A549 (cell line): Measurements from ENCODE around the gene PMM2. TPM values are rescaled to one million over a fixed set of nuclear protein-coding genes. Genes with fewer than 3 reads are reported as not detected.

ENCODE experiments used
- ATAC-seq, 2 experiments: fragments of 200-7000 bp in 1 of 2; fragments of >200 bp in 1 of 2; cut with Nextera tagmentation in 1 of 2; cut with Tn5 transposase in 1 of 2; 3 replicates each; pipeline versions ENCODE4 v1.8.0 to v1.9.1; 2018 to 2020; ENCODE audit warnings: mild to moderate bottlenecking in 1 of 2, moderate library complexity in 1 of 2
- CTCF ChIA-PET: fragments of 300-600 bp; sonication (Branson Sonifier 250); formaldehyde crosslinking; extraction: SDS; loops from one replicate; lab custom pipeline; 2021; ENCODE audit warnings: antibody characterized with exemption, inconsistent platforms; lab: Yijun Ruan, JAX
- POLR2A ChIA-PET: fragments of 350-600 bp; formaldehyde crosslinking; extraction: SDS; loops from one replicate; lab custom pipeline; 2021; ENCODE audit warnings: antibody characterized with exemption, inconsistent platforms; lab: Yijun Ruan, JAX
- DNase-seq, 2 experiments: peaks; one replicate each; pipeline versions ENCODE4 v3.0.0 to v3.0.0-alpha.2; 2011 to 2016; ENCODE audit warnings: low read depth in 1 of 2, low spot score in 1 of 2
- FAIRE-seq: peaks from 2 replicates; lab custom pipeline; 2011; peaks lifted over from hg19 to GRCh38; lab: Jason Lieb, UNC
- H3K27ac ChIP-seq, 2 experiments: fragments of >200 bp; sonication (Bioruptor Twin); formaldehyde crosslinking; 3 replicates each; pipeline ENCODE4 v1.5.1; 2016 to 2017
- H3K4me1 ChIP-seq: fragments of >200 bp; sonication (Bioruptor Twin); formaldehyde crosslinking; 3 replicates; pipeline ENCODE4 v1.6.1; 2016
- H3K4me2 ChIP-seq: fragments of >200 bp; sonication (Bioruptor Twin); formaldehyde crosslinking; 3 replicates; pipeline ENCODE4 v1.6.1; 2016
- H3K4me3 ChIP-seq: fragments of >200 bp; sonication (Bioruptor Twin); formaldehyde crosslinking; 3 replicates; pipeline ENCODE4 v1.5.1; 2016
- H3K9me3 ChIP-seq: fragments of >200 bp; sonication (Bioruptor Twin); formaldehyde crosslinking; 3 replicates; pipeline ENCODE4 v1.6.1; 2016
- BCL3 ChIP-seq: fragments of >200 bp; sonication (Bioruptor Twin); formaldehyde crosslinking; IDR thresholded peaks from 3 replicates; pipeline ENCODE4 v1.6.1; 2016
- CBX8 ChIP-seq: fragments of 200-600 bp; sonication (generic); IDR thresholded peaks from 2 replicates; pipeline ENCODE4 v1.6.1; 2016
- CEBPB ChIP-seq, 2 experiments: fragments of >200 bp in 1 of 2; sonication (Bioruptor Twin) in 1 of 2; formaldehyde crosslinking in 1 of 2; IDR thresholded peaks; 2 replicates each; pipeline ENCODE4 v1.6.1; 2012 to 2016
- CHD2 ChIP-seq: fragments of 150-350 bp; IDR thresholded peaks from 2 replicates; pipeline ENCODE4 v1.6.1; 2014; ENCODE audit warnings: low read length; ENCODE audit not compliant: partially characterized antibody
- CTCF ChIP-seq: fragments of >200 bp; sonication (Bioruptor Twin); formaldehyde crosslinking; IDR thresholded peaks from 3 replicates; pipeline ENCODE4 v1.5.1; 2016
- EHMT2 ChIP-seq: fragments of 200-600 bp; sonication (generic); IDR thresholded peaks from 2 replicates; pipeline ENCODE4 v1.6.1; 2016; ENCODE audit warnings: antibody characterized with exemption, low read depth, mild to moderate bottlenecking, moderate library complexity
- ELK1 ChIP-seq: fragments of 150-350 bp; IDR thresholded peaks from 2 replicates; pipeline ENCODE4 v1.6.1; 2014; ENCODE audit warnings: low read depth, mild to moderate bottlenecking, low read length
- FOSL2 ChIP-seq, 2 experiments: fragments of 450-650 bp in 1 of 2; fragments of >200 bp in 1 of 2; sonication (Bioruptor Twin) in 1 of 2; formaldehyde crosslinking; IDR thresholded peaks; 2 replicates each; pipeline versions ENCODE4 v1.5.0 to v1.6.1; 2016 to 2020; ENCODE audit warnings: mild to moderate bottlenecking in 1 of 2, moderate library complexity in 1 of 2
- HEYL ChIP-seq: fragments of 250-450 bp; sonication (Bioruptor Pico); IDR thresholded peaks from 2 replicates; pipeline ENCODE4 v1.8.0; 2021; ENCODE audit warnings: mild to moderate bottlenecking, moderate library complexity
- HOXB13 ChIP-seq: fragments of 250-450 bp; sonication (Bioruptor Pico); IDR thresholded peaks from 2 replicates; pipeline ENCODE4 v1.5.0; 2020; ENCODE audit warnings: low read depth, mild to moderate bottlenecking, moderate library complexity
- HOXB5 ChIP-seq: fragments of 250-450 bp; sonication (Bioruptor Pico); IDR thresholded peaks from 2 replicates; pipeline ENCODE4 v1.5.0; 2020; ENCODE audit warnings: mild to moderate bottlenecking, moderate library complexity
- JUN ChIP-seq, 2 experiments: fragments of >200 bp; sonication (Bioruptor Twin); formaldehyde crosslinking; IDR thresholded peaks; 2 replicates in 1 of 2; 3 replicates in 1 of 2; pipeline ENCODE4 v1.6.1; 2016 to 2017
- KDM1A ChIP-seq: fragments of 200-600 bp; sonication (generic); IDR thresholded peaks from 2 replicates; pipeline ENCODE4 v1.6.1; 2016; ENCODE audit warnings: low read depth, mild to moderate bottlenecking
- KDM5A ChIP-seq: fragments of 200-600 bp; sonication (generic); IDR thresholded peaks from 2 replicates; pipeline ENCODE4 v1.6.1; 2016; ENCODE audit warnings: antibody characterized with exemption, mild to moderate bottlenecking
- MAFK ChIP-seq: fragments of 450-650 bp; IDR thresholded peaks from 2 replicates; pipeline ENCODE4 v1.6.1; 2014; ENCODE audit not compliant: partially characterized antibody
- NR3C1 ChIP-seq: fragments of >200 bp; sonication (Bioruptor Twin); formaldehyde crosslinking; IDR thresholded peaks from 3 replicates; pipeline ENCODE4 v1.6.1; 2017
- PBX3 ChIP-seq: IDR thresholded peaks from 2 replicates; pipeline ENCODE4 v1.6.1; 2012
- RARB ChIP-seq: fragments of 250-450 bp; sonication (Bioruptor Pico); IDR thresholded peaks from 2 replicates; pipeline ENCODE4 v1.8.0; 2021; ENCODE audit warnings: mild to moderate bottlenecking, moderate library complexity
- SREBF2 ChIP-seq: fragments of 450-650 bp; IDR thresholded peaks from 2 replicates; pipeline ENCODE4 v1.6.1; 2014; ENCODE audit warnings: mild to moderate bottlenecking, moderate library complexity
- WGBS: methylation state at CpG from one replicate; pipeline ENCODE4 v1.1.6; 2017; ENCODE audit errors: missing lambda C conversion rate; 5-methylcytosine and 5-hydroxymethylcytosine counted together
- polyA plus RNA-seq, 4 experiments: library from polyadenylated mRNA; depleted of rRNA in 3 of 4; stranded (reverse); fragments of >200 nt; fragmentation: RNase III in 1 of 4; extraction: RNeasy Plus Mini Kit Qiagen cat#74134 plus additional on column Dnase treatment in 1 of 4; gene quantifications; 2 replicates in 3 of 4; 3 replicates in 1 of 4; pipeline ENCODE4 v1.2.3, GENCODE V29; 2011 to 2017

The PMM2 gene
- polyA plus RNA-seq, 2 of the 4 experiments (the other 2 are of a cell fraction), result 56.6 to 72.4 TPM

- Histone ChIP-seq H3K4me2 (no peak overlapping the region), H3K4me1 (no peaks in the 10 kb centered on the region)
- ChIA-PET POLR2A (no interaction called here), CTCF (no interaction called here)
- no peak for TF ChIP-seq RARB (CRISPR knock-in tag)
- TF ChIP-seq CHD2, result no peak
- TF ChIP-seq HOXB13 (CRISPR knock-in tag), result no peak
- no peak for TF ChIP-seq PBX3
- TF ChIP-seq EHMT2, result no peak
- no peak for TF ChIP-seq SREBF2
- no peak for TF ChIP-seq CTCF
- TF ChIP-seq, all 56 proteins: peak for 0
- DNase-seq (no peak), ATAC-seq (no peak), FAIRE-seq (no peak)
- WGBS, result 87% methylated on average over 14 of the region's 14 CpGs
- H3K27ac ChIP-seq, result no peak overlapping the region
- no peaks in the 10 kb centered on the region for H3K9me3 ChIP-seq
- no peak overlapping the region for H3K4me3 ChIP-seq
These were observed 16.6 kb downstream of the PMM2 start for GRCh38 chr16:8814095-8814806.

GRCh38 chr16:8816967-8817655, 19.5 kb downstream of the PMM2 start:
- ChIA-PET POLR2A (interaction anchor here (1.0 kb wide), 1 partner anchor 10 kb away, joined by 4 read pairs; no protein-coding TSS in a partner anchor), CTCF (interaction anchor here (1.1 to 1.7 kb wide), 2 partner anchors 10 to 63 kb away, joined by 3 to 4 read pairs; no protein-coding TSS in a partner anchor)
- no peaks in the 10 kb centered on the region for H3K4me1 ChIP-seq
- H3K4me2 ChIP-seq, result no peak overlapping the region
- DNase-seq, result no peak
- no peak for FAIRE-seq
- 88% methylated on average over 6 of the region's 6 CpGs for WGBS
- no peak overlapping the region for H3K4me3 ChIP-seq
- no peak for TF ChIP-seq CBX8
- TF ChIP-seq FOSL2 (IDR thresholded peaks at IDR 0.05), result no peak
- no peak for TF ChIP-seq FOSL2 (CRISPR knock-in tag; IDR thresholded peaks at IDR 0.05)
- no peak for TF ChIP-seq PBX3
- no peak for TF ChIP-seq ELK1
- no peak for TF ChIP-seq KDM5A
- TF ChIP-seq NR3C1, result no peak
- no peak for TF ChIP-seq EHMT2
- TF ChIP-seq CEBPB (IDR thresholded peaks at IDR 0.05), result no peak
- TF ChIP-seq JUN (IDR thresholded peaks at IDR 0.05), result no peak
- no peak for TF ChIP-seq KDM1A
- no peak for TF ChIP-seq MAFK
- no peak for TF ChIP-seq HOXB13 (CRISPR knock-in tag)
- no peak for TF ChIP-seq HEYL
- no peak for TF ChIP-seq BCL3
- no peak for TF ChIP-seq HOXB5
- no peaks in the 10 kb centered on the region for H3K9me3 ChIP-seq
- ATAC-seq, result no peak
- H3K27ac ChIP-seq, result no peak overlapping the region
